ENCODE measurements around the gene SYNE2.

SYNE2 gene

DNA sequence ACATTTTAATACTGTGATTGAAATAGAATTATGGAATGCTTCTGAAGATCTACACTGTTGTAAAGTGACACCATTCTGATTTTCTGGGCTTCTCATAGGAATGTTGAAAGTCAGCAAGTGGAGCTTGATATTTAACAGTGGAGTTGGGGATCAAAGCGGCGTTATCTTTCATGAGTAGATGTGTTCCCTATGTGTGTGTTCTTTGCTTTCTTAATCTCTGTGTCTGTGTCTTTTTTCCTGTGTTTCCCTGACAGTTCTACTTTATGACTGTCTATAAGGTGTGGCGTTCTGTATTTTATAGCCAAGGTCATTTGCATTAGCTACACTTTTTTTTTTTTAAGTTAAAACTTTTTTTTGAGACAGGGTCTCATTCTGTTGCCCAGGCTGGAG lies 24.7 kb downstream of the SYNE2 start:
- no peak for DNase-seq

DNA sequence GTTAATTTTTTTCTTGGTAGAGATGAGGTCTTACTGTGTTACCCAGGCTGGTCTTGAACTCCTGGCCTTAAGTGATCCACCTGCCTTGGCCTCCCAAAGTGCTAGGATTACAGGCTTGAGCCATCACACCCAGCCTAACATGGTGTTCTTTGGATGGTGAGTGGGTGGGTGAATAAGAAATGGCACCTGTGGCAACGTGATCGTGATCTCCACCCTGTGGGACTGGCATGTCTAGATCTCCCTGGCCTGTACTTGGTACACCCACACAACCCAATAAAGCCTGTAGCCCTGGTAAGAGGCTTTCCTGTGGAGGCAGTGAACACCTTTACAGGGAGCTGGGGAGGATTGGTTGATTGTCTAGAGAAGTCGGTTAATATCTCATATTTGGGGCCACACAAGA lies 25.2 kb downstream of the SYNE2 start:
- DNase-seq: no peak

DNA sequence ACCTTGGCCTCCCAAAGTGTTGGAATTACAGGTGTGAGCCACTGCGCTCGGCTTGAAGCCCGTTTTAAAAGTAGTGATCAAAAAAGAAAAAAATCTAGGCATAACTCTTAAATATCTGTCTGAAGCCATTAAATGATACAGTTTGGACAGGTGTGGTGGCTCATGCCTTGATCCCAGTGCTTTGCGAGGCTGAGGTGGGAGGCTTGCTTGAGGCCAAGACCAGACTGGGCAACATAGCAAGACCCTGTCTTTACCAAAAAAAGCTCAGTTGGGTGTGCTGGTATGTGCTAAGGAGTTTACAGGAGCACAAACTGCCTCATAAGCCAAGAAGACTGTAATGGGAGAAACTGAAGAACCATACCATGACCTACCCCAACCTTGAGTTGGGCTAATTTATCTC lies 26.0 kb downstream of the SYNE2 start:
- no peak for DNase-seq

DNA sequence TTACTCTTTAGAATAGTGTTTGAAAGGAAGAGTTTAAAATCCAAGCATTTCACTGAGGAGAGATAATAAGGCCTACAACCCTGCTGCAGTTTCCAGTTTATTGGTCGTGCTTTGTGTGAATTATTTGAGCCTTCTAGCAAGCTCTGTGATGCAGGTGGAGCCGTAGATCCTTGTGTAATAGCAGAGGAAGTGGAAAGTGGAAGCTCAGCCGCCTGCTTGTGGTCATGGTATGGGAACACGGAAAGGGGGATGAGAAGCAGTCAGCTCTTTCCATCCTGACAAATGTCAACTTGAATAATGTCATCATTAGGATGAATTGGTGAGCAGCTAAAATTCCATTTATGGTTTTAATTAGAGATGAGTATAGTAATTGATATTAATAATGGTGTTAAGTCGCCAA lies 29.1 kb downstream of the SYNE2 start:
- no peak for DNase-seq

- no peak for DNase-seq
These were observed 35.1 kb downstream of the SYNE2 start for GRCh38 chr14:63887899-63888298.

DNA sequence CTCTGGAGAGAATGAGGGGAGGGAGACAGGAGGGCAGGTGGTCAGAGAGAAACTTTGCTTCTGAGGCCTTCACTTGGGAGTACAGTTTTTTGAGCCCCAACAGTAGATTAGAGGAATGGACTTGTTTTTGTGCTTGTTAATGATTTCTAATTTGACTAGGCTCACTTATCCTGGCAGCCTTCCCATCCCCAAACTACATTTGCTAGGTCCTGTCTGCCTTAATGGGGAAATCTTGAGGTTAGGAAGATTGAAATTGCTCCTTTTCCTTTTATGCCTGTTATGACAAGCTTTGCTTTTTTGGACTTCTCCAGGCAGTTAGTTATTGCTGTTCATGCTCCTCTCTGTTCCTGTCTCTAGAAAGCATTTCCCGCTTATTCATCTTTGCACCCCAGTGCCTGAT lies 37.7 kb downstream of the SYNE2 start:
- no peak for DNase-seq

GRCh38 chr14:63891148-63891975 lies 38.6 kb downstream of the SYNE2 start:
- DNase-seq: no peak

DNA sequence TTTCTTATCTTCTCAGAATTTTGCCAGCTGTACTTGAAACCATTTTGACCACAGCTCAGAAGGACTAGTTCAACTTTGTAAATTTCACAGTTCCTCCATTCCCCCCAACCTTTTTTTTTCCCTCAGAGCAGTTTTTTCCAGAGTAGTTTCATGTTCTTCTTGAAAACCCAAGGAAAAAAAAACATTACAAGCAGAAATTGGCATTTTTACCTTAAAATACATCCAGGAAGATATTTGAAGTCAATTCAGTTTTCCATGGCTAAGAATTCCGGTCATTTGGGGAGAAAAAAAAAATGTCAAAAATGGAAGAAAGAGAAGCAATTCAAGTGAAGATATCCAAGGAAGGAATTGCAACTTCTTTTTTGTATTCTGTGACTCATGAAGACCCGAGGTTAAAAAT lies 39.5 kb downstream of the SYNE2 start:
- DNase-seq: no peak

- DNase-seq: no peak
These were observed 41.1 kb downstream of the SYNE2 start for GRCh38 chr14:63893701-63894458.

DNA sequence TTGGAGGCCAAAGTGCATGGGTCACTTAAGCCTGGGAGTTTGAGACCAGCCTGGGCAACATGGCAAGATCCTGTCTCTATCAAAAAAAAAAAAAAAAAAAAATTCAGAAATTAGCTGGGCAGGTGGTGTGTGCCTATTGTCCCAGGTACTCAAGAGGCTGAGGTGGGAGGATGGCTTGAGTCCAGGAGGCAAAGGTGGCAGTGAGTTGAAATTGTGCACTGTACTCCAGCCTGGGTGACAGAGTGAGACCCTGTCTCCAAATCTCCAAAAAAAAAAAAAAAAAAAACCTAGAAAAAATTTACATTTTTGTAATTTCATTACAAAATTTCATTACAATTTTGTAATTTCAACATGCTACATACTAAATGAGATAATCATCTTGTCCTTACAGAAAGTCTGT lies 42.7 kb downstream of the SYNE2 start:
- DNase-seq: peak; percentile 65

DNA sequence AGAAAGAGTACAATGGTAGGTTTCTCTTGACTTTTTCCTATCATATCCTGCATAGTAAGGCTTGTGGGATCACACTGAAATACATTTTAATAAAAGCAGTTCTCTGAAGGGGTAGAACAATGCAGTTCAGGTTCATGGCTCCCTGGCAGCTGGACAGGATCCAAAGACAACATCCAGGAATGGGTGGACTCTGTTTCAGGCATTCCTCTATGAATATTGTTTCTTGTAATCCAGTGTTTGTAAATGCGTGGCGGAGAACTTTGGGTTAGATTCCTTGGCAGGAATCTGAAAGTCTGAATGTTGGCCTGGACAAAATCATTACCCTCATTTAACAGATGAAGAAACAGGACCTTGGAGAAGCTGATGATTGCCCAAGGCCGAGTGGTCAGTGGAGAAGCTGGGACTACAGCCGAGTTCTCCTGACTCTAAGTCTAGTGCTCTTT lies 43.5 kb downstream of the SYNE2 start:
- DNase-seq: no peak

DNA sequence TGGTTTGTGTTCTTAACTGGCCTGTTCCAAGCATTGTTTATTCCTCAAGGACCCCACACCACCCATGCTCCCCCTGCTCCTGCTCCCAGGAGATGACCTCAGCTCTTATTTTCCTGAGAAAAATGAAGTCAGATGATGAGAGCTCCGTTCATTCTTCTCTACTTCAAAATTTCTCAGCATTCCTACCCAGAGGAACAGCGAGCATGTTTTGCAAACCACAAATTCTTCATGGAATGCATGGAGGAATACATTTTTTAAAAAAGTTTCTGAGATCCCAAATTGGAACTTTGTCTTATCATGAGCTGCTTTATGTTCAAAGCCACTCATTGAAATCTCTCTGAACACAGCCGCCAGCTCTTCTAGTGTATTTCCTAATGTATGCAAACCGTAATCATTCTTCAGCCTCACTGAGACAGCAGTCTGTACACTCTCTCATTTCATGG lies 44.9 kb downstream of the SYNE2 start:
- DNase-seq: no peak

DNA sequence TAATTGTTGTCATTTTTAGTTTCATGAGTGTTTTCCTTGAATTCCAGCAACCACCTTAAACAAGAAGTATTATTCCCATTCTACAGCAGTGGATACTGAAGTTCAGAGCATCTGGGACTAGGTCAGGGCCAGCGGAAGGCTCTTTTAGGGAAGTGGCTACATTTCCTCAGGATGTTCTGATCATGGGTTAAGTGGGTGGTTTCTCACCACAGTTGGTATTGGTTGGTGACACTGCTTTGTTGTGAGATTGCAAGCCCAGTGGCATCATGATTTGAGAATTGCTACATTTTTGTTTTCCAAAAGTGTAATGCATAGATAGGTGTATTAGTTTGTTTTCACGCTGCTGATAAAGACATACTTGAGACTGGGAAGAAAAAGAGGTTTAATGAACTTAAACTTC lies 47.1 kb downstream of the SYNE2 start:
- DNase-seq: no peak

- DNase-seq: no peak
These were observed 48.8 kb downstream of the SYNE2 start for GRCh38 chr14:63901434-63902085.

GRCh38 chr14:63902375-63902976 lies 49.7 kb downstream of the SYNE2 start:
- no peak for DNase-seq

DNA sequence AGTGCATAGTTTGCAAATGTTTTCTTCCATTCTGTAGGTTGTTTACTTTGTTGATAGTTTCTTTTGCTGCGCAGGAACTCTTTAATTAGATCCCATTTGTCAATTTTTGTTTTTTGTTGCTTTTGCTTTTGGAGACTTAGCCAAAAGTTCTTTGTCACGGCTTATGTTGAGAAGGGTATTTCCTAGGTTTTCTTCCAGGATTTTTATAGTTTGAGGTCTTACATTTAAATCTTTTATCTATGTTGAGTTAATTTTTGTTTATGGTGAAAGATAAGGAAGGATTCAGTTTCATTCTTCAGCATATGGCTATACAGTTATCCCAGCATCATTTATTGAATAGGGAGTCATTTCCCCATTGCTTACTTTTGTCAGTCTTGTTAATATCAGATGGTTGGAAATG lies 51.9 kb downstream of the SYNE2 start:
- no peak for DNase-seq

DNA sequence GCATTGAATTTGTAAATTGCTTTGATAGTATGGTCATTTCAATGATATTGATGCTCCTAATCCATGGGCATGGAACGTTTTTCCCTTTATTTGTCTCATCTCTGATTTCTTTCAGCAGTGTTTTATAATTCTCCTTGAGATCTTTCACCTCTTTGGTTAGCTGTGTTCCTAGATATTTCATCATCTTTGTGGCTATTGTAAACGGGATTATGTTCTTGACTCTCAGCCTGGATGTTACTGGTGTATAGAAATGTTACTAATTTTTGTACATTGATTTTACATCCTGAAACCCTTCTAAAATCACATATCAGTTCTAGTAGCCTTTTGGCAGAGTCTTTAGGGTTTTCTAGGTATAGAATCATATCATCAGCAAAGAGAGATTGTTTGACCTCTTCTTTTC lies 52.6 kb downstream of the SYNE2 start:
- DNase-seq: no peak

DNA sequence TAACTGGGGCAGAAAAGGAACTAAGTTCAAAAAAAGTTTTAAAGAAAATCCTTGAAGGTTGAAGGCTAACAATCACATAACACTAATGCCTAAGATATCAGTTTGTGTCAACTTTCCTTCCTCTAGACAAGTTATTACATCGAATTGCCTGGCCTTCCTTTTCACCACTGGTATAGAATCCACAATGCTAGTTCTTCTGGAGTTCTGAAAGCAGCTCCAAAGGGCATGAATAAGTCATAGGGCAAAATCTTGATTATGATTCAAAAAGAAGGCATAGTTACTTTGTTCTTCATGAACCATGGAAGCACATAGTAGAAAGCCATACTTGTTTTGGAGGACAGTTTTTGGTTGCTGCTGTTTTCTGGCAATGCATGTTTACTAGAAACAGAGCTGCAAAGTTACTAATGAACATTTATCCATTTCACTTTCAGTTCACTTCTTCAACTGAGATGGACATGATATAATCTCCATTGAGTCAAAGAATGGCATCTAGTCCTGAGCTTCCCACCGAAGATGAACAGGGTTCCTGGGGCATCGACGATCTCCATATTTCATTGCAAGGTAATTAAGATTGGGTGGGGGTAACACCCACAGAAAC lies 56.0 kb downstream of the SYNE2 start:
- DNase-seq: no peak

DNA sequence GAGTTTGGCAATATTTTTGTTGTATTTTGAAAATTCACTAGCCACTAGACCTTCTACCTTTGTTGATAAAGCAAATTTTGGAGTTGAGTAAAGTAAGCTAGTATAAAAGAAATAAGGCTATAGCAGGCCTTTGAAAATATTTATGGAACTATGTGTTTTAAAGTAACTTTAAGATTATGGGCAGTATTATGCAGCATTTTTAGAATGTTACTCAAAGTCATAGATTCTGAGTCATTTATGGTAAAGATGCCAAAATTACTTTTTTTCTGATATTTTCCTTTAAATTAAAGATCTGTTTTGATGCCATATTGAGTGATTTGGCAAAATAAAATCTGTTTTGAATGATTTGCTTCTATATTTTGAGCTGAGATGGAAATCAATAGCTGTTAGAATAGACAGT lies 57.2 kb downstream of the SYNE2 start:
- DNase-seq: no peak

GRCh38 chr14:63910583-63911363 lies 58.0 kb downstream of the SYNE2 start:
- DNase-seq: no peak

DNA sequence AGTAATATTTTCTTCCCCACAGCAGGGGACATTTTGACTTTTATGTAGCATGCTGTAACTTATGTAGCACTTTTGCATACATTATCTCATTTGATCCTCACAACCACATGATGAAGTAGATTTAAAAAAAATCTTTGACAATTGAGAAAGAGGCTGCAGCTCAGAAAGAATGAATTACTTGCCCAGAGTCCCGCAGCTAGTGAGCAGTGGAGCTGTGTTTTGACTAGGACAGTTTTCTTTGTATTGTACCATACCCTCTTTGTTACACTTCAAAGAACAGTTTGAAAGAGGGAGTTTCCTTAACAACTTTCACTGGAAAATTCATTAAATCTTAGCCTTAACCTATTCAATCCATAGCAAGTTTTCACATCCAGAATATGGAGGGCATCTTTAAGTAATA lies 58.6 kb downstream of the SYNE2 start:
- no peak for DNase-seq

GRCh38 chr14:63912286-63912685 lies 59.5 kb downstream of the SYNE2 start:
- DNase-seq: peak; percentile 44
